Measurements from ENCODE around the gene TUT4.

DNA sequence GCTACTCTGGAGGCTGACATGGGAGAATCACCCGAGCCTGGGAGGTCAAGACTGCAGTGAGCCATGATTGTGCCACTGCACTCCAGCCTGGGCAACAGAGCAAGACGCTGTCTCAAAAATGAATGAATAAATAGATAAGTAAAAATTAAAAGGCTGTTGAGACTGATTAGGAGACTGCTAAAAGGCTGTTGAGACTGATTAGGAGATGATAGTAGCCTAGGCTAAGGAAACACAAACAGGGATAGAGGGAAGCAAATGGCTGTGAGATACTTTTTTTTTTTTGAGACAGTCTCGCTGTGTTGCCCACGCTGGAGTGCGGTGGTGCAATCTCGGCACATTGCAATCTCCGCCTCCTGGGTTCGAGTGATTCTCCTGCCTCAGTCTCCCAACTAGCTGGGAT, 120.1 kb downstream of the TUT4 start:
- no peak for TF ChIP-seq CTCF (IDR thresholded peaks at IDR 0.05)
- no peak for TF ChIP-seq POLR2A (IDR thresholded peaks at IDR 0.05)

All from ovary (tissue), 3 donors.